Neural progenitor cell (in vitro differentiated cells): Measurements from ENCODE around the gene BTBD10. TPM values are rescaled to one million over a fixed set of nuclear protein-coding genes. Genes with fewer than 3 reads are reported as not detected.

Source experiments
- DNase-seq: peaks from one replicate; pipeline ENCODE4 v3.0.0-alpha.2; 2016; ENCODE audit warnings: low spot score
- H2AFZ ChIP-seq: fragments of 200-600 bp; sonication (generic); replicated peaks from 2 replicates; pipeline ENCODE4 v1.6.1; 2016; ENCODE audit warnings: antibody characterized with exemption
- H3F3A ChIP-seq: fragments of 200-600 bp; sonication (generic); 2 replicates; pipeline ENCODE4 v1.6.1; 2016; ENCODE audit warnings: antibody characterized with exemption, low read depth
- H3K27ac ChIP-seq: fragments of 200-600 bp; sonication (generic); 2 replicates; pipeline ENCODE4 v1.5.1; 2016; ENCODE audit warnings: mild to moderate bottlenecking
- H3K27me3 ChIP-seq: fragments of 200-600 bp; sonication (generic); 2 replicates; pipeline ENCODE4 v1.6.1; 2016; ENCODE audit warnings: mild to moderate bottlenecking, moderate library complexity
- H3K36me3 ChIP-seq: fragments of 200-600 bp; sonication (generic); 2 replicates; pipeline ENCODE4 v1.5.1; 2016
- H3K4me1 ChIP-seq: fragments of 200-600 bp; sonication (generic); 2 replicates; pipeline ENCODE4 v1.6.1; 2016; ENCODE audit warnings: mixed run types
- H3K4me2 ChIP-seq: fragments of 200-600 bp; sonication (generic); 2 replicates; pipeline ENCODE4 v1.6.1; 2016
- H3K4me3 ChIP-seq: fragments of 200-600 bp; sonication (generic); 2 replicates; pipeline ENCODE4 v1.5.1; 2016
- H3K79me2 ChIP-seq: fragments of 200-600 bp; sonication (generic); 2 replicates; pipeline ENCODE4 v1.6.1; 2016; ENCODE audit warnings: low read depth
- H3K9ac ChIP-seq: fragments of 200-600 bp; sonication (generic); 2 replicates; pipeline ENCODE4 v1.6.1; 2016
- H3K9me3 ChIP-seq: fragments of 200-600 bp; sonication (generic); 2 replicates; pipeline ENCODE4 v1.5.1; 2016; ENCODE audit warnings: low read depth
- H4K20me1 ChIP-seq: fragments of 200-600 bp; sonication (generic); 2 replicates; pipeline ENCODE4 v1.6.1; 2016; ENCODE audit warnings: low read depth
- H3K27ac Mint-ChIP-seq: 3 replicates; pipeline ENCODE4 v1.8.0; 2021; ENCODE audit warnings: mixed read lengths
- H3K27me3 Mint-ChIP-seq: 2 replicates; pipeline ENCODE4 v1.8.0; 2022; ENCODE audit warnings: low read depth, mild to moderate bottlenecking, inconsistent platforms, moderate library complexity, mixed read lengths; ENCODE audit not compliant: insufficient read depth
- H3K36me3 Mint-ChIP-seq: 3 replicates; pipeline ENCODE4 v1.8.0; 2021; ENCODE audit warnings: mixed read lengths
- H3K4me1 Mint-ChIP-seq: 3 replicates; pipeline ENCODE4 v1.8.0; 2021; ENCODE audit warnings: mixed read lengths
- H3K4me3 Mint-ChIP-seq: 3 replicates; pipeline ENCODE4 v1.8.0; 2021; ENCODE audit warnings: mild to moderate bottlenecking, moderate library complexity, mixed read lengths
- H3K9me3 Mint-ChIP-seq: 3 replicates; pipeline ENCODE4 v1.8.0; 2020; ENCODE audit warnings: mixed read lengths
- CTCF ChIP-seq: fragments of 200-600 bp; sonication (generic); IDR thresholded peaks from 2 replicates; pipeline ENCODE4 v1.5.1; 2017; ENCODE audit warnings: antibody characterized with exemption, mild to moderate bottlenecking
- EZH2 ChIP-seq: fragments of 200-600 bp; sonication (generic); IDR thresholded peaks from 2 replicates; pipeline ENCODE4 v1.6.1; 2017; ENCODE audit warnings: antibody characterized with exemption, mild to moderate bottlenecking, moderate library complexity
- EZH2phosphoT487 ChIP-seq: fragments of 200-600 bp; sonication (generic); IDR thresholded peaks from 2 replicates; pipeline ENCODE4 v1.6.1; 2017; ENCODE audit warnings: antibody characterized with exemption
- total RNA-seq: library from RNA; depleted of rRNA; stranded (reverse); fragments of >200 nt; gene quantifications from 2 replicates; pipeline ENCODE4 v1.2.3, GENCODE V29; 2015; ENCODE audit warnings: low replicate concordance

BTBD10 gene
- total RNA-seq, 1 donor from 2014 or later = 59.3 TPM

GRCh38 chr11:13486926-13487660 lies 24.1 kb upstream of the BTBD10 start:
- no peaks in the 10 kb centered on the region for H3K27me3 Mint-ChIP-seq
- no peak overlapping the region for H3K4me2 ChIP-seq
- H3K4me3 ChIP-seq = peak overlapping the region; percentile 22

GRCh38 chr11:13480198-13480597 lies 17.2 kb upstream of the BTBD10 start:
- H3K27ac ChIP-seq = no peak overlapping the region
- no peak overlapping the region for H3K4me3 Mint-ChIP-seq
- no peak overlapping the region for H3K27ac Mint-ChIP-seq
- H3K9me3 Mint-ChIP-seq = peaks cover 3% of the 10 kb centered on the region
- H4K20me1 ChIP-seq = no peaks in the 10 kb centered on the region
- no peak overlapping the region for H3K9ac ChIP-seq
- no peak overlapping the region for H3K4me3 ChIP-seq
- no peaks in the 10 kb centered on the region for H3K27me3 ChIP-seq
- no peaks in the 10 kb centered on the region for H3K27me3 Mint-ChIP-seq
- no peak overlapping the region for H3K4me2 ChIP-seq
- H3K4me1 ChIP-seq = no peaks in the 10 kb centered on the region
- H3K36me3 ChIP-seq = no peaks in the 10 kb centered on the region
- no peak overlapping the region for H2AFZ ChIP-seq
- no peaks in the 10 kb centered on the region for H3F3A ChIP-seq
- DNase-seq = no peak
- H3K4me1 Mint-ChIP-seq = no peaks in the 10 kb centered on the region
- TF ChIP-seq EZH2phosphoT487 (no peak), CTCF (no peak), EZH2 (no peak)
- H3K36me3 Mint-ChIP-seq = no peaks in the 10 kb centered on the region
- H3K79me2 ChIP-seq = no peaks in the 10 kb centered on the region
- no peaks in the 10 kb centered on the region for H3K9me3 ChIP-seq

More at GRCh38 chr11:13486926-13487660, 24.1 kb upstream of the BTBD10 start:
- no peak overlapping the region for H3K27ac ChIP-seq
- peak overlapping the region; percentile 85 for H2AFZ ChIP-seq
- no peaks in the 10 kb centered on the region for H3K9me3 Mint-ChIP-seq
- H3K36me3 Mint-ChIP-seq = no peaks in the 10 kb centered on the region
- peak; percentile 73 for DNase-seq
- no peak for TF ChIP-seq EZH2
- no peak for TF ChIP-seq EZH2phosphoT487
- peak; percentile 56 for TF ChIP-seq CTCF
- no peaks in the 10 kb centered on the region for H3K79me2 ChIP-seq
- H3K9ac ChIP-seq = no peak overlapping the region
- H3K9me3 ChIP-seq = no peaks in the 10 kb centered on the region
- no peaks in the 10 kb centered on the region for H3F3A ChIP-seq
- H4K20me1 ChIP-seq = no peaks in the 10 kb centered on the region
- H3K4me1 ChIP-seq = no peaks in the 10 kb centered on the region
- no peaks in the 10 kb centered on the region for H3K27me3 ChIP-seq
- no peak overlapping the region for H3K27ac Mint-ChIP-seq
- no peak overlapping the region for H3K4me3 Mint-ChIP-seq
- H3K4me1 Mint-ChIP-seq = no peaks in the 10 kb centered on the region
- H3K36me3 ChIP-seq = no peaks in the 10 kb centered on the region

DNA sequence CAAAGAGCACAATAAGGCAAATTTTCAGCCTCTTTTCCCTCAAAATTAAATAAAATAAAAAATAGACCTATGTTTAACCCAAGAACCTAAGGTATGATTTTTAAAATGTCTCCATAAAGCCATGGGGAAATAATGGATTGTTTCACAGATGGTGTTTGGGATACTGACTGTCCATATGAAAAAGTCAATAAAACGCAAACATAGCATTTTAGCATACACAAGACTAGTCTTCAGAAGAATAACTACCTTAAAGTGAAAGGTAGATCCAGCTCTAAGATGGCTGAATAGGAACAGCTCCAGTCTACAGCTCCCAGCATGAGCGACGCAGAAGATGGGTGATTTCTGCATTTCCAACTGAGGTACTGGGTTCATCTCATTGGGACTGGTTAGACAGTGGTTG lies 16.7 kb upstream of the BTBD10 start:
- no peaks in the 10 kb centered on the region for H3K27me3 Mint-ChIP-seq
- Histone ChIP-seq H3K4me2 (no peak overlapping the region), H3K9me3 (no peaks in the 10 kb centered on the region), H3K4me3 (no peak overlapping the region), H3K27ac (no peak overlapping the region), H3K9ac (no peak overlapping the region), H3K4me1 (no peaks in the 10 kb centered on the region), H4K20me1 (no peaks in the 10 kb centered on the region), H3F3A (no peaks in the 10 kb centered on the region), H2AFZ (no peak overlapping the region), H3K27me3 (no peaks in the 10 kb centered on the region), H3K79me2 (no peaks in the 10 kb centered on the region), H3K36me3 (no peaks in the 10 kb centered on the region)
- peaks cover 3% of the 10 kb centered on the region for H3K9me3 Mint-ChIP-seq
- no peak for TF ChIP-seq EZH2
- TF ChIP-seq CTCF = no peak
- no peak for TF ChIP-seq EZH2phosphoT487
- no peaks in the 10 kb centered on the region for H3K36me3 Mint-ChIP-seq
- DNase-seq = no peak
- no peaks in the 10 kb centered on the region for H3K4me1 Mint-ChIP-seq
- H3K4me3 Mint-ChIP-seq = no peak overlapping the region
- no peak overlapping the region for H3K27ac Mint-ChIP-seq
